SJSA1 (cell line): ENCODE measurements around the gene CRB1. TPM values are rescaled to one million over a fixed set of nuclear protein-coding genes. Genes with fewer than 3 reads are reported as not detected.
A peak's percentile ranks its signal among the peaks of the same experiment; 100 is the strongest.

Experiments
- DNase-seq, 2 experiments: peaks; one replicate each; pipeline ENCODE4 v3.0.0-alpha.2; 2015 to 2020; ENCODE audit warnings: low spot score in 2 of 2, low read depth in 1 of 2
- H3K27ac ChIP-seq: fragments of 250-450 bp; sonication (Bioruptor Pico); 2 replicates; pipeline ENCODE4 v1.5.1; 2020; ENCODE audit warnings: mild to moderate bottlenecking, moderate library complexity
- H3K27me3 ChIP-seq: fragments of 250-450 bp; sonication (Bioruptor Pico); replicated peaks from 2 replicates; pipeline ENCODE4 v1.5.1; 2020; ENCODE audit warnings: mild to moderate bottlenecking, moderate library complexity
- H3K36me3 ChIP-seq: fragments of 250-450 bp; sonication (Bioruptor Pico); 2 replicates; pipeline ENCODE4 v1.5.1; 2020; ENCODE audit warnings: mild to moderate bottlenecking
- H3K4me1 ChIP-seq: fragments of 250-450 bp; sonication (Bioruptor Pico); replicated peaks from 2 replicates; pipeline ENCODE4 v1.6.1; 2021; ENCODE audit warnings: mild to moderate bottlenecking
- H3K4me3 ChIP-seq: fragments of 250-450 bp; sonication (Bioruptor Pico); 2 replicates; pipeline ENCODE4 v1.5.1; 2020; ENCODE audit warnings: mild to moderate bottlenecking
- H3K9me3 ChIP-seq: fragments of 250-450 bp; sonication (Bioruptor Pico); replicated peaks from 2 replicates; pipeline ENCODE4 v1.5.1; 2020; ENCODE audit warnings: mild to moderate bottlenecking
- total RNA-seq: library from RNA; depleted of rRNA; stranded (reverse); fragments of >200 nt; shearing (Covaris generic); gene quantifications from 2 replicates; pipeline ENCODE4 v1.2.3, GENCODE V29; 2014

CRB1 gene
- total RNA-seq, 1 experiment from 2014 or later, result 0.05 TPM

DNA sequence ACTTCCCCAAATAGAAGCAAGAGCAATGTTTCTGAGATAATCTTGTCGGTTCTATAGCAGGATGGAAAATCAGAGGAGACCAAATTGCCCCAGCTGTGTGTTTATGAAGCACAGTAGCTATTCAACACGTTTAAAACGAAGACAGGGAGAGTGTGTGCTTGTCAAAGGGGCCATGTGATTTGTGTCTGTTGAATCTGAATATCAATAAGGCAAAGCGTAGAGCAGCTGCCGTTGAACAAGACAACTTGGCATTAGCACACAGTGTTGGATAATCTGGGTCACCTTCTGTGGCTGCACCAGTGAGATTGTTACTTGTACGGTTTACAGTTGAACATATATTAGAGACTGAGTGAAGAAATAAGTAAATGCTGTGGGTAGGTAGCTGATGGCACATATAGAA, 1.0 kb downstream of the CRB1 start:
- H3K9me3 ChIP-seq, result no peaks in the 10 kb centered on the region
- H3K36me3 ChIP-seq, result no peaks in the 10 kb centered on the region
- H3K27me3 ChIP-seq, result no peaks in the 10 kb centered on the region; the same call in 1 of the 2 replicates
- H3K4me3 ChIP-seq, result no peak overlapping the region
- no peak for DNase-seq
- H3K4me1 ChIP-seq, result no peaks in the 10 kb centered on the region
- H3K27ac ChIP-seq, result no peak overlapping the region

DNA sequence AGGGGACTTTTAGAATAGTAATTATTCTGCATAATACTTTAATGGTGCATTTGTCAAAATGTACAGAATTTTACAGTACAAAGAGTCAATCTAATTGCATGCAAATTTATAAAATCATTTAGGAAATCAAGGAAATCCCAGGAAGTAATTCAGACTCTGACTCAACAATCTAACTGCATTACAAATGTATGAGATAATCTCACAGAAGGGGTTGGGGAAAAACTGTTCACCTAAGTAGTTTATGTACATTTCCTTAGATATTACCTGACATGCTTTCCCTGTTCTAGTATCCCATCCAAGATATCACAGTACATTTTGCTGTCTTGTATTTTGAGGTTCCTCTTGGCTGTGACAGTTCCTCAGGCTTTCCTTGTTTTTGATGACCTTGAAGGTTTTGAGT, 4.7 kb downstream of the CRB1 start:
- DNase-seq, result no peak
- H3K36me3 ChIP-seq, result no peaks in the 10 kb centered on the region
- no peak overlapping the region for H3K27ac ChIP-seq
- H3K4me1 ChIP-seq, result no peaks in the 10 kb centered on the region
- H3K9me3 ChIP-seq, result no peaks in the 10 kb centered on the region
- no peak overlapping the region for H3K4me3 ChIP-seq
- H3K27me3 ChIP-seq, result no peaks in the 10 kb centered on the region; the same call in 1 of the 2 replicates

DNA sequence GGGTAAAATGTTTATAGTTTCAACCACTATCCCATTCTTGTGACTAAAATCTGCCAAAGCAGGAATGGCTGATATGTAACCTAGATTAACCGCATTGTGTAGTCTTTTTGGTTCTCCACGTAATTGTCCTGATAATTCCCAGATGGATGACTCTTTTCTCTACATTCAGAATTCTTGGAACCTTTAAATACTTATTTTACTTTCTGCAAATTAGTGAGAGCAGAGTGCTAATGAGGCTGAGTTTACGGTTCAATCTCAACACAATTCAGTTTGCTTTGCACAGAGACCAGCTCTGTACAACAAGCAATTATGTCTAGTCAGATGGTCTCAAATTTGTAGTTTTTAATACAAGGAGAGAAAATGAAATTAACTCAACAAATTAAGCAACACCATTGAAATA, 9.1 kb downstream of the CRB1 start:
- Histone ChIP-seq H3K27me3 (no peaks in the 10 kb centered on the region), H3K4me1 (no peaks in the 10 kb centered on the region), H3K4me3 (no peak overlapping the region), H3K36me3 (no peaks in the 10 kb centered on the region), H3K9me3 (no peaks in the 10 kb centered on the region), H3K27ac (no peak overlapping the region)
- DNase-seq, result peak in 1 of 2 experiments; percentile 20

DNA sequence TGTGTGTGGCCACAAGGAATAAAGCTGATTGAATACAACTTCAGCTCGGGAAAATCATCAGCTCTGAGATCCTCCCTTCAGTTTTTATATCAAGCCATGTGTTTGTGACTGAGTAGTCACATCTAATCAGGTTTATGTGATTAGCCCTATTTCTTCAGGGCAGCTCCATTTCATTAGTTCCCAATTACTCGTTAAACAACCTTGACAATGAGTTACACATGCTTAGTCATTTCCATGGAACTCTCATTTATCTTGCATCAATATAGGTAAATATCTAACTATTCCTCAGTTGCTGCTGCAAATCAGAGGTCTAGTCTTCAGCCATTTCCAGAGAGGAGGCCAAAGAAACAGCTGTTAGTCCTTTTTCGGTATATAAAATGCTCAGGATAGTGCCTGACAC, 16.3 kb downstream of the CRB1 start:
- Histone ChIP-seq H3K4me3 (no peak overlapping the region), H3K27ac (no peak overlapping the region), H3K27me3 (0 out of 2 replicates have a peak, but pooled peaks cover 2% of the 10 kb centered on the region), H3K36me3 (no peaks in the 10 kb centered on the region), H3K9me3 (no peaks in the 10 kb centered on the region), H3K4me1 (no peaks in the 10 kb centered on the region)
- DNase-seq, result no peak

GRCh38 chr1:197284966-197285365, 16.9 kb downstream of the CRB1 start:
- Histone ChIP-seq H3K4me3 (no peak overlapping the region), H3K4me1 (no peaks in the 10 kb centered on the region), H3K36me3 (no peaks in the 10 kb centered on the region), H3K9me3 (no peaks in the 10 kb centered on the region), H3K27ac (no peak overlapping the region), H3K27me3 (0 out of 2 replicates have a peak, but pooled peaks cover 2% of the 10 kb centered on the region)
- no peak for DNase-seq

GRCh38 chr1:197285526-197286205, 17.6 kb downstream of the CRB1 start:
- no peak overlapping the region for H3K4me3 ChIP-seq
- no peaks in the 10 kb centered on the region for H3K36me3 ChIP-seq
- H3K27ac ChIP-seq, result no peak overlapping the region
- H3K9me3 ChIP-seq, result no peaks in the 10 kb centered on the region
- DNase-seq, result no peak
- 0 out of 2 replicates have a peak, but pooled peaks cover 2% of the 10 kb centered on the region for H3K27me3 ChIP-seq
- H3K4me1 ChIP-seq, result no peaks in the 10 kb centered on the region

- no peak for DNase-seq
- no peaks in the 10 kb centered on the region for H3K9me3 ChIP-seq
- H3K27ac ChIP-seq, result no peak overlapping the region
- no peak overlapping the region for H3K4me3 ChIP-seq
- no peaks in the 10 kb centered on the region for H3K36me3 ChIP-seq
- H3K4me1 ChIP-seq, result no peaks in the 10 kb centered on the region
- H3K27me3 ChIP-seq, result 0 out of 2 replicates have a peak, but pooled peaks cover 2% of the 10 kb centered on the region
Measured at GRCh38 chr1:197286634-197287033, 18.6 kb downstream of the CRB1 start.

DNA sequence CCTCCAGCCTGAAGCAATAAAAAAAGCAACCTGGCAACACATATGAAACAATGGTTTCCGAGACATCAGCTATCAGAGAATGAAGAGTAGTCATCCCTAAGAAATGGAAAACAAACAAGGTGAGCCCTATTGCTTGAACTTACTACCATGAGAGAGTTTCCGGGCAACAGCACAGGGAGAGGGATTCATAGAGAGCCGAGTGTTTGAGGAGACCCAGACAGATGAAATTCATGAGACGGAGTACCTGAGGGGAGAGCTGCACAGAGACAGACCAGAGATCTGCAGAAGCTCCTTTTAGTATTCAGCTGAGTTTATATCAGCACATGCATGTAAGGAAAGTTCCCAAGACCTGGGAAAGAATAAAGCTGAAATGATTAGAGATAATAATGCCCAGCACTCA, 19.8 kb downstream of the CRB1 start:
- Histone ChIP-seq H3K4me3 (no peak overlapping the region), H3K9me3 (no peaks in the 10 kb centered on the region), H3K27ac (no peak overlapping the region), H3K4me1 (no peaks in the 10 kb centered on the region), H3K36me3 (no peaks in the 10 kb centered on the region), H3K27me3 (0 out of 2 replicates have a peak, but pooled peaks cover 2% of the 10 kb centered on the region)
- DNase-seq, result no peak

DNA sequence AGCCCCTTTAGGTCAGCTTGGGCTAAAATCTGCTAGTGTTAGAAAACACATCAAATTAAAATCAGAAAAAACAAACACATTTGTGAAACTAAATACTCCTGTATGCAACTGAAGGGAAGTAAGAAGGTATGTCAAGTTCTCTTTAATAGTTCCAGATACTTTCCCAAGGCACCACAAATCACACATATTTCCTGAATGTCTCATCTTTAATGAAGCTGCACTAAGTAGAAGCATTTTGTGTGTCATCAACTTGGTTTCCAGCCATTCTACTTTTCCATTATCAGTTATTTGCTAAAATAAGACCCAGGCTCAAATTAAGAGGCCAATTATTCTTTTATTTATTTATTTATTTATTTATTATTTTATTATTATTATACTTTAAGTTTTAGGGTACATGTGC, 34.7 kb downstream of the CRB1 start:
- no peaks in the 10 kb centered on the region for H3K36me3 ChIP-seq
- no peaks in the 10 kb centered on the region for H3K4me1 ChIP-seq
- no peaks in the 10 kb centered on the region for H3K9me3 ChIP-seq
- DNase-seq, result no peak
- H3K4me3 ChIP-seq, result no peak overlapping the region
- H3K27ac ChIP-seq, result no peak overlapping the region
- H3K27me3 ChIP-seq, result no peaks in the 10 kb centered on the region

- Histone ChIP-seq H3K4me3 (no peak overlapping the region), H3K4me1 (no peaks in the 10 kb centered on the region), H3K9me3 (no peaks in the 10 kb centered on the region), H3K27me3 (no peaks in the 10 kb centered on the region), H3K27ac (no peak overlapping the region), H3K36me3 (no peaks in the 10 kb centered on the region)
- DNase-seq, result no peak
Measured at GRCh38 chr1:197303463-197303862, 35.4 kb downstream of the CRB1 start.

DNA sequence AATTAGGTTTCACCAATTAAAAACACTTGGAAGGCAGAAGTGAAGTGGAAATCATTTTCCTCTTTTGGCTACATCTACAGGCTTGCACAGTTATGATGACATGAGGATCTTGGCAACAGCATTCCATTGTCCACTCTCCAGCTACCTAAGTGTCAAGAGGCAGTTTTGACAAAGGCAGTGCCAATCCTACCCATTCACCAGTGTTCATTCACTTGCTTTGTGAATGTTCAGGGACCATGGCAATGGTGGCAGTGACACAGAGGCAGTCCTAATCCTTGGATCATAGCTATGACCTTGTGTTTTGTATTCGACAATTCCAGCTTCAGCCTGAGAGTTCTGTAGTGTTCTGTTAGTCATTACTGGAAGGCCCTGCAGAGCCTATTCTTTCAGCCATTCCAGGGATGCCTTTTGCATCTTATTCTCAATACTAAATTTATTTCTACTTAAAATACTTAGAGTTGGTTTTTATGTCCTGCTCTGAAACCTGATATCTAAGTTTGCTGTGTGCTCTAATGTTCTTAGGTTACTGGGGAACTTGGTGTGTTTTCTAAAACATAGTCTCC, 36.7 kb downstream of the CRB1 start:
- H3K9me3 ChIP-seq, result no peaks in the 10 kb centered on the region
- DNase-seq, result no peak
- H3K27ac ChIP-seq, result no peak overlapping the region
- H3K36me3 ChIP-seq, result no peaks in the 10 kb centered on the region
- no peaks in the 10 kb centered on the region for H3K4me1 ChIP-seq
- H3K27me3 ChIP-seq, result no peaks in the 10 kb centered on the region
- H3K4me3 ChIP-seq, result no peak overlapping the region

GRCh38 chr1:197305925-197306324, 37.9 kb downstream of the CRB1 start:
- no peaks in the 10 kb centered on the region for H3K4me1 ChIP-seq
- H3K9me3 ChIP-seq, result no peaks in the 10 kb centered on the region
- no peaks in the 10 kb centered on the region for H3K36me3 ChIP-seq
- no peaks in the 10 kb centered on the region for H3K27me3 ChIP-seq
- H3K27ac ChIP-seq, result no peak overlapping the region
- DNase-seq, result no peak
- H3K4me3 ChIP-seq, result no peak overlapping the region

GRCh38 chr1:197306381-197307062, 38.5 kb downstream of the CRB1 start:
- no peaks in the 10 kb centered on the region for H3K36me3 ChIP-seq

GRCh38 chr1:197307136-197307535, 39.1 kb downstream of the CRB1 start:
- Histone ChIP-seq H3K27me3 (no peaks in the 10 kb centered on the region), H3K4me1 (no peaks in the 10 kb centered on the region), H3K27ac (no peak overlapping the region), H3K36me3 (no peaks in the 10 kb centered on the region), H3K4me3 (no peak overlapping the region), H3K9me3 (no peaks in the 10 kb centered on the region)
- DNase-seq, result no peak

More at GRCh38 chr1:197306381-197307062, 38.5 kb downstream of the CRB1 start:
- DNase-seq, result no peak
- Histone ChIP-seq H3K9me3 (no peaks in the 10 kb centered on the region), H3K27me3 (no peaks in the 10 kb centered on the region), H3K4me1 (no peaks in the 10 kb centered on the region), H3K4me3 (no peak overlapping the region), H3K27ac (no peak overlapping the region)
